HG03571 (cell line): ENCODE data around the gene TSC22D1.

ENCODE experiments used
- ATAC-seq: cut with Tn5 transposase; IDR thresholded peaks from one replicate; pipeline ENCODE4 v1.9.1; 2021; ENCODE audit not compliant: unreplicated experiment

Gene TSC22D1

DNA sequence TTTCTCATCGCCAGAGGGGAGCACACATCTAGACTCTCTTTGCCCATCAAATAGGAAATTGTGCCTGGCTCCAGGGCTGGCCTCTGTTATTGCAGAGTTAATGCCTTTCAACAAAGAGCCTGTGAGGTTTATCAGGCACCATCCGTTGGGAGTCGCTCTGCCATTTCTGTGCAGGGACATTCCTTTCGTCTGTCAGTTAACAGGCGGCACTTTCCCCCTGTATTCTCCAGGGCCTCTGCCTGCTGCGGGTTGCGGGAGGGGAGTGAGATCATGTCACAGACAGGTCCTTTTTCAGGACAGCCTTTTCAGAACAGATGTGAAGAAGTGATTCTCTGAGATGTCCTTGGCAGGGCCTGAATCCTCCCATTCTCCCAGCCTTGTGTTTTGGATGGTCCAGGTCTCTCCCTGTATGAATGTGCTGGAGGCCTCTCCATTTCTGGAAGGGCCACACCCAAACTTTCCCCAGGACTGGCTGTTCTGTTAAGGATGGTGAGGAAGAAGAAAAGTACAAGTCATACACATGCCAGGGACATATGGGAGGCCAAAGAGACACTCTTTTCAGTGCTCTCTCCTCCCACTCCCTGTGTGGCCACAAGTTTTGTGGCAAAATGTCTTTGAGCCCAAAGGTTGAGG is 187.6 kb downstream of the TSC22D1 start:
- ATAC-seq, result no peak

DNA sequence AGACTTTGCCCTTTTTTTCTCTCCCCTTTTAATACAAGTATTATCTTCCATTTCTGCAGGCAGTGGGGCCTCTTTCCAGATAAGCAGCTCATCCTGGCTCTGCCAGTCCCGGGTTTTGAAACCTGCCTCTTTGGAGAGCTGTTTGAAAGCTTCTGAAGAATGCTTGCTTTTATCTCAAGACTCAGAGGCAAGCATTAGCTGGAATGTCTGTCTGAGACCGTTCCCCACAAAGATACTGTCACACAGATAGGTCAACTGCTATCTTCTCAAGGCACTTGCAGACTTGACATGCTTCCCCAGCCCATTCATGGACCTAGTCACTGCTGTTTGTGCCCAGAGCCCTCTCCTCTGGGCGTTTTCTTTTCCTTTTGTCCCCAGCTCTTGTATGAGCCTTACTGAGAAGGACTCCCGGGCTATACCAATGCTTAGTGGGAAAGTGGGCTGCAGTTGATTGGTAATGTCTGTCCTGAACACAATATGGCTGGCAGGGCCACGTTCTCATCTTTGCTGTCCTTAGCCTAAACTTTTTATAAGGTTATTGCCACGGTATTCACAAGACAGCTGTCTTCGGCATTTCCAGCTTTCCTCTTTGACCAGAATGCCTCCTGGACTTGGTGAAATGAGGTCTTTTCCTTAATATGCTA is 189.1 kb downstream of the TSC22D1 start:
- ATAC-seq, result no peak

DNA sequence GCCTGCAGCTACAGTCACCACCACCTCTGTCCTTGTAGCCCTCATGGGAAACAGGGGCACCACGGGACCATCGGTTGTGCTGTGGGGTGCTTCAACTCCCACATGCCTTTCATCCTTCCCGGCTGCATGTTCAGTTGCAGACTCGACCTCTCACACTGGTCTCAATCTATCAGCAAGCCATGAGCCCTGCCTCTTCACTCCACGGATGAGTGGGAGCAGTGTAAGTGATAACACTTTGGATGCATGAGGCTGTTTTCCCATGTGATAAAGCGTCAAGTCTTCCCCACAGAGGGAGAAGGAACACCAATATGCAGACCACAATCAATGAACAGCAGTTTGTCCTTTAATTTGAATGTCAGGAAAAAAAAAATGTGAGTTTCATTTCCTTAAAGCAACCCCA is 190.3 kb downstream of the TSC22D1 start:
- no peak for ATAC-seq

DNA sequence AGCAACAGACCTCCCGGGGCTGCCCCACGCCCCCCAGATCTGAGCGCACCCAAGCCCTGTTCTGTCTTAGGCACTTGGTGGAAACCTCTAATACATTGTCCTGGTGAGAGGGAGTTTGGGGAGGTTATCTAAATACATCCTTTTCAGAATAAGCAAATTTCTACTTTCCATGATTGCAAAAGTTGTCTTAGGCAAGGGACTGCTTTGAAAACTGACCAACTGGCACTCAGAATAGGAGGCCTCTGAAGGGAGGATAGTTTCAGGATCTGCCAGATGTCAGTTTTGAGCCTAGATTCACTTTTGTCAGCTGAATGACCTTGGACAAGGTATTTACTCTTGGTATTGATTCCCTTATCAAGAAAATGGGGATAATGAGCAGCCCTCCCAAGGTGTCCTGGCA is 190.7 kb downstream of the TSC22D1 start:
- no peak for ATAC-seq

DNA sequence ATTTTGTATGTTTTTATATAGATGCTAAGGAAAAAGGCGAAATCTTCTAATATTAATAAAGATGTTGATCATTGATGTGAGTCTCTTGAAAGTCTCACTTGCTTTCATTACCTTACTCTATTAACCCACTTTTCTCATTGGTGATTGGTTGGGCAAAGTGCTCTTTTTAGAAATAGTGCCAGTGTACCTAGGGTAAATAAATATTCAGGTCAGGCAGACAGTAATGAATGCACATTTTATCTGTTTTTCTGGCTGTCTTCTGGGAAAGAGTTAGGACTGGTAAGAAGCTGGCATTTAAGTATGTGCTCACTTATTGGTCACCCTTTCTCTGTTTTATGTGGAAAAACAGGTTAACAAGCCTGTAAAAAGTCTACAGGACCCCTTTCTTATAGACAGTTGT is 191.4 kb downstream of the TSC22D1 start:
- no peak for ATAC-seq

DNA sequence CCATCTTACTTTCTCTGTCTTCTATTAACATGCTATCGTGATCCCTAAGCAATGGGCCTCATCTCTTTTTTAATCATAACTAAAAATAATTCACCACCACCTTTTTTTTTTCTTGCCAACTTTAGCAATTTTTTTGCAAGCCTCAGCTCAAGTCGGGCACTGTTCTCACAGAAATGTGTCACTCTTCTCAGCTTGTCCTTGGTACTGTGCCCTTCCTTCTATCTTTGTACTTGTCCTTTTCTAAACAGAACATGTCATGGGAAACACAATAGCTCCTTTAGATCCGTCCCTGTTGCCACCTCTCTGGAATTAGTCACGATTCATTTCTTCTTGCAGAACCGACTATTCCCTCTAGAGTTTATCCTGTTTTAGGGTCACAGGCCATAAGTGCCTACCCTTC is 192.2 kb downstream of the TSC22D1 start:
- ATAC-seq, result no peak

DNA sequence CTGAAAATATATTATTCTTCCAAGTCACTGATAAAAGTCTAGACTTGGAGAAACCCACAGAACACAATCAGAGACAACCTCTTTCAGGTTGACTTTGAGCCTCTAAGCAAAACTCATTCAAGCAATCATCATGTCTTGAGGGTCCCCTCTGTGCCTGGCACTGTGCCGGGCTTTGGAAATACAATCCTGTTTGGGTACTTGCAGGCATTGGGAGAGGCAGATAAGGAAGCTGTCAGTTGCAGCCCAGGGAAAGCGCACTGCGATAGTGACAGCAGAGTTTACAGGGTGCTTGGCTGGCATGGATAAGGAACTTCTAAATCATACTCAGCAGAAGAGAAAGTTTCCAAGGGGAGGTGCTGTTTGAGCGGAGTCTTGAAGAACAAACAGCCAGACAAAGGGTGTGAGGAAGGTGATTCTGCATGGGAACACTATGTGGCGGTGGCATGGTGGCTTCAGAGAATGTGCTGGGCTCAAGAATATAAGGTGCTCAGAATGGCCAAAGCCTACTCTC is 193.4 kb downstream of the TSC22D1 start:
- no peak for ATAC-seq
